Omental fat pad (tissue), 4 donors: Measurements from ENCODE around the gene LRSAM1. TPM values are rescaled to one million over a fixed set of nuclear protein-coding genes. Genes with fewer than 3 reads are reported as not detected.

Experiments
- ATAC-seq: fragments of 150-250 bp; one replicate; pipeline ENCODE4 v1.9.1; 2016; ENCODE audit warnings: mild to moderate bottlenecking, moderate library complexity; ENCODE audit not compliant: low FRiP score
- DNase-seq: peaks from one replicate; pipeline ENCODE4 v3.0.0-alpha.2; 2019; ENCODE audit warnings: low spot score
- CTCF ChIP-seq, 3 donors: fragments of 450-650 bp; IDR thresholded peaks; one replicate each; pipeline ENCODE4 v1.5.1; 2016 to 2017; ENCODE audit warnings: antibody characterized with exemption in 3 of 3, mild to moderate bottlenecking in 3 of 3, moderate library complexity in 2 of 3
- total RNA-seq, 4 donors: library from RNA; depleted of rRNA; stranded (reverse); fragments of >200 nt; gene quantifications; one replicate each; pipeline ENCODE4 v1.1.0, GENCODE V29; 2016

Gene LRSAM1
- total RNA-seq, 4 donors from 2014 or later, result 8.3 to 14.6 (median 10.8) TPM

- ATAC-seq, result peak; percentile 3
- TF ChIP-seq CTCF (IDR thresholded peaks at IDR 0.05), result no peak
- no peak for DNase-seq
Observed at GRCh38 chr9:127541865-127542264, 90.6 kb downstream of the LRSAM1 start.

- TF ChIP-seq CTCF (IDR thresholded peaks at IDR 0.05), result no peak
- DNase-seq (no peak), ATAC-seq (no peak)
Observed at GRCh38 chr9:127543221-127543620, 91.9 kb downstream of the LRSAM1 start.

GRCh38 chr9:127543973-127544533 lies 92.7 kb downstream of the LRSAM1 start:
- DNase-seq (no peak), ATAC-seq (no peak)
- TF ChIP-seq CTCF (IDR thresholded peaks at IDR 0.05), result no peak

- DNase-seq (no peak), ATAC-seq (peak; percentile 35)
- no peak for TF ChIP-seq CTCF (IDR thresholded peaks at IDR 0.05)
Observed at GRCh38 chr9:127545196-127546124, 94.2 kb downstream of the LRSAM1 start.

GRCh38 chr9:127546125-127546832 lies 95.0 kb downstream of the LRSAM1 start:
- DNase-seq (no peak), ATAC-seq (peak; percentile 4)
- no peak for TF ChIP-seq CTCF (IDR thresholded peaks at IDR 0.05)

- no peak for TF ChIP-seq CTCF (IDR thresholded peaks at IDR 0.05)
- ATAC-seq (no peak), DNase-seq (no peak)
Observed at GRCh38 chr9:127548352-127548881, 97.1 kb downstream of the LRSAM1 start.
